HepG2 (cell line): Measurements from ENCODE around the gene INTS3.

Source experiments
- ESRRA ChIP-seq: sonication (generic); formaldehyde crosslinking; IDR thresholded peaks from 2 replicates; pipeline ENCODE4 v1.5.1; 2020; ENCODE audit warnings: mild to moderate bottlenecking, low read depth, missing genetic modification reagents
- SYNCRIP ChIP-seq: fragments of 200-400 bp; formaldehyde crosslinking; IDR thresholded peaks from 2 replicates; pipeline ENCODE4 v1.6.1; 2018; ENCODE audit warnings: mild to moderate bottlenecking, low read depth, low read length; ENCODE audit not compliant: insufficient read depth
- TF ChIP-seq, protein P1 (sequence below): sonication (generic); formaldehyde crosslinking; IDR thresholded peaks from 2 replicates; pipeline ENCODE4 v1.5.0; 2020; ENCODE audit warnings: mild to moderate bottlenecking, missing genetic modification reagents, moderate library complexity

DNA sequence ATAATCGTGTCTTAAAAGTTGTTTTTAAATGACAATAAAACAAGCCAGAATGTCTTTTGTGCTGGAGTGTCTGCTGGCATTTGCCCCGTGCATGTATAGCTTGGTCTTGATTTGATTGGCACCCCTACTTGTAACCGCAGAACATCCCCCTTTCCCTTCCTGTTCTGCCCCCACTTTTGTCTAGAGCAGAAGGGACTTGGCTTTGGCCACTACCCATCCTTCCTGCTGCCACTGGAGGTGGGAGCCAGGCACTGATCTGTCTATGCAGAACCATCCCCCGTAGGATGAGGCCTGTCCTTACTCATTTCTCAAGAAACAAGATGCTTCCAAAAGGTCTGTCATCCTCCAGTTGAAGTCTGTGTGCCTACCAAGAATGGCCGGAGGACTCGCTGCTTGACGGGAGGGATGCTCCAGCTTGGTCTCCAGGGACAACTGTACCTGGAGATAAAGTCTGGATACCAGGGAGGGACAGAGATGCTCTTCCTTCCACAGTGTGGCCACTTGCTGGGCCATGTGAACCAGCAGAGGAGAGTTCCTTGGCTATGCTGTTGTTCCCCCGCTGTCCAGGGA, 46.3 kb downstream of the INTS3 start:
- TF ChIP-seq, protein P1, sequence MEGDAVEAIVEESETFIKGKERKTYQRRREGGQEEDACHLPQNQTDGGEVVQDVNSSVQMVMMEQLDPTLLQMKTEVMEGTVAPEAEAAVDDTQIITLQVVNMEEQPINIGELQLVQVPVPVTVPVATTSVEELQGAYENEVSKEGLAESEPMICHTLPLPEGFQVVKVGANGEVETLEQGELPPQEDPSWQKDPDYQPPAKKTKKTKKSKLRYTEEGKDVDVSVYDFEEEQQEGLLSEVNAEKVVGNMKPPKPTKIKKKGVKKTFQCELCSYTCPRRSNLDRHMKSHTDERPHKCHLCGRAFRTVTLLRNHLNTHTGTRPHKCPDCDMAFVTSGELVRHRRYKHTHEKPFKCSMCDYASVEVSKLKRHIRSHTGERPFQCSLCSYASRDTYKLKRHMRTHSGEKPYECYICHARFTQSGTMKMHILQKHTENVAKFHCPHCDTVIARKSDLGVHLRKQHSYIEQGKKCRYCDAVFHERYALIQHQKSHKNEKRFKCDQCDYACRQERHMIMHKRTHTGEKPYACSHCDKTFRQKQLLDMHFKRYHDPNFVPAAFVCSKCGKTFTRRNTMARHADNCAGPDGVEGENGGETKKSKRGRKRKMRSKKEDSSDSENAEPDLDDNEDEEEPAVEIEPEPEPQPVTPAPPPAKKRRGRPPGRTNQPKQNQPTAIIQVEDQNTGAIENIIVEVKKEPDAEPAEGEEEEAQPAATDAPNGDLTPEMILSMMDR (CRISPR knock-in tag) = no peak
- TF ChIP-seq ESRRA (CRISPR knock-in tag) = no peak
- TF ChIP-seq SYNCRIP = no peak
